CD4-positive, alpha-beta T cell (primary cell): Measurements from ENCODE around the gene NKAIN2. TPM values are rescaled to one million over a fixed set of nuclear protein-coding genes. Genes with fewer than 3 reads are reported as not detected.
"Not testable (repeated sequence)": the region's sequence is repeated elsewhere in the genome, so short reads cannot be mapped to it uniquely, and the experiment has no call there.

Experiments
- ATAC-seq: fragments of 200-7000 bp; cut with Tn5 transposase; one replicate; pipeline ENCODE4 v1.10.0; 2022; ENCODE audit warnings: mild to moderate bottlenecking; ENCODE audit not compliant: poor library complexity
- CTCF ChIA-PET: fragments of 350-600 bp; sonication (Branson Sonifier 250); formaldehyde crosslinking; loops from one replicate; lab custom pipeline; 2021; ENCODE audit warnings: antibody characterized with exemption, inconsistent platforms; lab: Charles Lee
- POLR2A ChIA-PET: fragments of 350-600 bp; sonication (Branson Sonifier 250); formaldehyde crosslinking; loops from one replicate; lab custom pipeline; 2021; ENCODE audit warnings: antibody characterized with exemption, inconsistent platforms; lab: Charles Lee
- DNase-seq, 14 experiments: peaks; one replicate each; pipeline ENCODE4 v3.0.0-alpha.2; 2013 to 2020; ENCODE audit warnings: mixed read lengths in 2 of 14
- H3K27ac ChIP-seq, 2 donors: one replicate each; pipeline versions ENCODE4 v1.5.1 to v1.7.0; 2013; ENCODE audit warnings: low read length in 2 of 2, low read depth in 1 of 2, mild to moderate bottlenecking in 1 of 2
- H3K27me3 ChIP-seq, 2 experiments: 1 replicate in 1 of 2; 2 replicates in 1 of 2; pipeline versions ENCODE4 v1.6.1 to v1.7.0; 2013; ENCODE audit warnings: low read length in 2 of 2, control low read depth in 1 of 2, mild to moderate bottlenecking in 1 of 2, moderate library complexity in 1 of 2; ENCODE audit not compliant: insufficient read depth in 2 of 2, control insufficient read depth in 1 of 2
- H3K36me3 ChIP-seq: one replicate; pipeline ENCODE4 v1.6.1; 2013; ENCODE audit warnings: low read length, control low read depth; ENCODE audit not compliant: insufficient read depth
- H3K4me1 ChIP-seq: one replicate; pipeline ENCODE4 v1.6.1; 2013; ENCODE audit warnings: low read length, control low read depth; ENCODE audit not compliant: insufficient read depth
- H3K4me3 ChIP-seq: one replicate; pipeline ENCODE4 v1.5.1; 2013; ENCODE audit warnings: mild to moderate bottlenecking, low read length, moderate library complexity
- H3K9me3 ChIP-seq, 2 experiments: 1 replicate in 1 of 2; 2 replicates in 1 of 2; pipeline versions ENCODE4 v1.6.1 to v1.7.0; 2013; ENCODE audit warnings: low read length in 2 of 2, mild to moderate bottlenecking in 2 of 2, control low read depth in 1 of 2, moderate library complexity in 1 of 2; ENCODE audit not compliant: control insufficient read depth in 1 of 2, insufficient read depth in 1 of 2
- H3K27ac Mint-ChIP-seq: one replicate; pipeline ENCODE4 v1.8.0; 2020; ENCODE audit warnings: mixed read lengths
- H3K27me3 Mint-ChIP-seq: one replicate; pipeline ENCODE4 v1.8.0; 2021; ENCODE audit warnings: mixed read lengths
- H3K36me3 Mint-ChIP-seq: one replicate; pipeline ENCODE4 v1.8.0; 2021; ENCODE audit warnings: low read depth, mixed read lengths
- H3K4me1 Mint-ChIP-seq: one replicate; pipeline ENCODE4 v1.8.0; 2021; ENCODE audit warnings: low read depth, mixed read lengths
- H3K4me3 Mint-ChIP-seq: one replicate; pipeline ENCODE4 v1.8.0; 2020; ENCODE audit warnings: mild to moderate bottlenecking, mixed read lengths
- H3K9me3 Mint-ChIP-seq: one replicate; pipeline ENCODE4 v1.8.0; 2020; ENCODE audit warnings: mixed read lengths
- CTCF ChIP-seq: fragments of 200-600 bp; IDR thresholded peaks from one replicate; pipeline ENCODE4 v1.8.0; 2022; ENCODE audit warnings: antibody characterized with exemption, mild to moderate bottlenecking
- intact Hi-C, 2 experiments: fragments of 100-400 bp; cut with DNase I in 1 of 2; cut with micrococcal nuclease in 1 of 2; formaldehyde crosslinking; loops; one replicate each; pipeline versions ENCODE4 v1.15.1 to v1.9.0; 2023 to 2025; cut with DNase I, micrococcal nuclease
- total RNA-seq, 174 experiments: library from RNA in 2 of 174; stranded (reverse) in 2 of 174; gene quantifications; one replicate each; pipeline ENCODE4 v1.2.3 and lab custom pipeline; 2021 to 2026

Gene NKAIN2
- total RNA-seq, 2 experiments from 2014 or later = not detected

- Histone ChIP-seq H3K27me3 (no peaks in the 10 kb centered on the region), H3K36me3 (no peaks in the 10 kb centered on the region), H3K9me3 (peaks cover 0 to 3% of the 10 kb centered on the region in 2 experiments), H3K4me1 (no peaks in the 10 kb centered on the region), H3K4me3 (no peak overlapping the region), H3K27ac (no peak overlapping the region)
- no peak for DNase-seq
- ChIA-PET POLR2A (no interaction called here), CTCF (no interaction called here)
- H3K27ac Mint-ChIP-seq = no peak overlapping the region
- H3K9me3 Mint-ChIP-seq = peaks cover 2% of the 10 kb centered on the region
- TF ChIP-seq CTCF = no peak
- intact Hi-C loops = no loop called here
- no peaks in the 10 kb centered on the region for H3K36me3 Mint-ChIP-seq
- no peak for ATAC-seq
- no peaks in the 10 kb centered on the region for H3K4me1 Mint-ChIP-seq
- no peak overlapping the region for H3K4me3 Mint-ChIP-seq
- no peaks in the 10 kb centered on the region for H3K27me3 Mint-ChIP-seq
These were observed 169.1 kb downstream of the NKAIN2 start for GRCh38 chr6:123972600-123973294.

- no peak overlapping the region for H3K4me3 Mint-ChIP-seq
- peaks cover 2% of the 10 kb centered on the region for H3K9me3 Mint-ChIP-seq
- H3K4me1 Mint-ChIP-seq = no peaks in the 10 kb centered on the region
- no peaks in the 10 kb centered on the region for H3K27me3 ChIP-seq
- no peaks in the 10 kb centered on the region for H3K4me1 ChIP-seq
- intact Hi-C loops = no loop called here
- no peaks in the 10 kb centered on the region for H3K36me3 ChIP-seq
- H3K36me3 Mint-ChIP-seq = no peaks in the 10 kb centered on the region
- no peak for TF ChIP-seq CTCF
- no peaks in the 10 kb centered on the region for H3K27me3 Mint-ChIP-seq
- H3K9me3 ChIP-seq = no peaks in the 10 kb centered on the region
- H3K27ac ChIP-seq = no peak overlapping the region
- ATAC-seq (no peak), DNase-seq (no peak)
- CTCF ChIA-PET = no interaction called here
- H3K4me3 ChIP-seq = no peak overlapping the region
- H3K27ac Mint-ChIP-seq = no peak overlapping the region
- POLR2A ChIA-PET = no interaction called here
These were observed 176.6 kb downstream of the NKAIN2 start for GRCh38 chr6:123980311-123980710.

GRCh38 chr6:123986938-123987337, 183.3 kb downstream of the NKAIN2 start:
- intact Hi-C loops = no loop called here

GRCh38 chr6:123989918-123990317, 186.3 kb downstream of the NKAIN2 start:
- H3K27me3 ChIP-seq, H3K4me1 ChIP-seq, H3K9me3 ChIP-seq, ATAC-seq, H3K9me3 Mint-ChIP-seq, POLR2A ChIA-PET, H3K27ac ChIP-seq, H3K4me3 Mint-ChIP-seq, CTCF ChIA-PET, H3K36me3 ChIP-seq, H3K36me3 Mint-ChIP-seq, H3K4me3 ChIP-seq, intact Hi-C loops, H3K27me3 Mint-ChIP-seq, H3K4me1 Mint-ChIP-seq, DNase-seq, H3K27ac Mint-ChIP-seq: not testable (repeated sequence)

More at GRCh38 chr6:123986938-123987337, 183.3 kb downstream of the NKAIN2 start:
- Histone ChIP-seq H3K9me3 (no peaks in the 10 kb centered on the region), H3K4me1 (no peaks in the 10 kb centered on the region), H3K4me3 (no peak overlapping the region), H3K27me3 (no peaks in the 10 kb centered on the region), H3K27ac (no peak overlapping the region), H3K36me3 (no peaks in the 10 kb centered on the region)
- H3K9me3 Mint-ChIP-seq = peaks cover 2% of the 10 kb centered on the region
- H3K4me3 Mint-ChIP-seq = no peak overlapping the region
- ChIA-PET CTCF (no interaction called here), POLR2A (no interaction called here)
- no peak for ATAC-seq
- no peak for TF ChIP-seq CTCF
- H3K27me3 Mint-ChIP-seq = no peaks in the 10 kb centered on the region
- H3K36me3 Mint-ChIP-seq = no peaks in the 10 kb centered on the region
- no peaks in the 10 kb centered on the region for H3K4me1 Mint-ChIP-seq
- no peak overlapping the region for H3K27ac Mint-ChIP-seq
- no peak for DNase-seq
